ENCODE data around the gene SNRPA1.

DNA sequence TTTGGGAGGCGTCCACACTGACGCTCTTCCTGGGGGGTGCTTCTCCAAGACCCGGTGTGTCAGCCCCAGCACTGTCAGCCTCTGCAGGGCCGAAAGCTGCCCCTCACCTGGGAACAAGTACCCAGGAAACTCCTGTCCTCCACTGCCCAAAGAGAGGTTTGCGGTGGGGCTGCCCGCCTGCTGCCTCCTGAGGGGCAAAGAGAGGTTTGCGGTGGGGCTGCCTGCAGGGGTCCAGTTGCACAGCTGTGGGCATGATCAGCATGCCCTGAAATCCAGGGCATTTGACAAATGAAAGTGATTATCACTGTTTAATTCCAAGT lies 15.1 kb upstream of the SNRPA1 start:
- TF ChIP-seq EZH2 (IDR thresholded peaks at IDR 0.05; ENCODE audit: insufficient read depth, poor library complexity, severe bottlenecking) (no peak), EZH2phosphoT487 (IDR thresholded peaks at IDR 0.05; ENCODE audit: insufficient read depth, low read depth) (no peak)
